Measurements from ENCODE around the gene EMCN.

GRCh38 chr4:100469555-100469954, 48.3 kb downstream of the EMCN start:
- TF ChIP-seq CTCF (conservative IDR thresholded peaks at IDR 0.05) (no peak), EZH2 (IDR thresholded peaks at IDR 0.05; ENCODE audit: low read depth) (no peak)

Measured in PC-9 (cell line).